Subcutaneous abdominal adipose tissue (tissue), 5 donors: ENCODE results near the gene ASXL2.

ENCODE experiments used
- H3K27ac ChIP-seq: one replicate; pipeline ENCODE4 v1.7.0; 2013; ENCODE audit warnings: low read depth, mild to moderate bottlenecking, inconsistent platforms, low read length, moderate library complexity
- H3K27me3 ChIP-seq, 5 donors: one replicate each; pipeline ENCODE4 v1.7.0; 2013; ENCODE audit warnings: low read length in 5 of 5, inconsistent platforms in 1 of 5; ENCODE audit not compliant: control insufficient read depth in 5 of 5, insufficient read depth in 4 of 5
- H3K36me3 ChIP-seq, 5 donors: one replicate each; pipeline ENCODE4 v1.7.0; 2013; ENCODE audit warnings: low read length in 5 of 5; ENCODE audit not compliant: control insufficient read depth in 5 of 5, insufficient read depth in 5 of 5
- H3K4me1 ChIP-seq, 5 donors: one replicate each; pipeline ENCODE4 v1.7.0; 2013; ENCODE audit warnings: low read length in 5 of 5, mild to moderate bottlenecking in 3 of 5, moderate library complexity in 1 of 5; ENCODE audit not compliant: control insufficient read depth in 5 of 5, insufficient read depth in 5 of 5
- H3K4me3 ChIP-seq, 5 donors: one replicate each; pipeline ENCODE4 v1.7.0; 2013; ENCODE audit warnings: low read length in 5 of 5, low read depth in 1 of 5
- H3K9ac ChIP-seq, 5 donors: one replicate each; pipeline ENCODE4 v1.7.0; 2013; ENCODE audit warnings: low read length in 5 of 5, mild to moderate bottlenecking in 4 of 5, moderate library complexity in 3 of 5
- H3K9me3 ChIP-seq, 5 donors: one replicate each; pipeline ENCODE4 v1.7.0; 2013; ENCODE audit warnings: low read length in 5 of 5; ENCODE audit not compliant: control insufficient read depth in 5 of 5
- donor health status: healthy.
- donor health status: healthy.
- donor health status: healthy.
- donor health status: healthy.
- donor health status: healthy.

ASXL2 gene

GRCh38 chr2:25894135-25894830 is 16.0 kb upstream of the ASXL2 start:
- Histone ChIP-seq H3K27ac (no peak overlapping the region), H3K9ac (no peak overlapping the region), H3K9me3 (no peaks in the 10 kb centered on the region), H3K27me3 (no peaks in the 10 kb centered on the region), H3K4me3 (no peak overlapping the region), H3K4me1 (no peaks in the 10 kb centered on the region), H3K36me3 (no peaks in the 10 kb centered on the region)

GRCh38 chr2:25891672-25892071 is 13.4 kb upstream of the ASXL2 start:
- no peaks in the 10 kb centered on the region for H3K27me3 ChIP-seq
- no peaks in the 10 kb centered on the region for H3K9me3 ChIP-seq
- no peaks in the 10 kb centered on the region for H3K36me3 ChIP-seq
- no peak overlapping the region for H3K27ac ChIP-seq
- H3K4me1 ChIP-seq, result no peaks in the 10 kb centered on the region
- no peak overlapping the region for H3K9ac ChIP-seq
- H3K4me3 ChIP-seq, result no peak overlapping the region

- Histone ChIP-seq H3K36me3 (no peaks in the 10 kb centered on the region), H3K9ac (no peak overlapping the region), H3K4me3 (no peak overlapping the region), H3K27ac (no peak overlapping the region), H3K4me1 (no peaks in the 10 kb centered on the region), H3K27me3 (peaks cover 0 to 4% (median 3%) of the 10 kb centered on the region in 5 donors), H3K9me3 (no peaks in the 10 kb centered on the region)
Observed at GRCh38 chr2:25887624-25888242, 9.4 kb upstream of the ASXL2 start.

GRCh38 chr2:25885933-25886332 is 7.6 kb upstream of the ASXL2 start:
- H3K27me3 ChIP-seq, result peaks cover 0 to 6% (median 4%) of the 10 kb centered on the region in 5 donors
- no peaks in the 10 kb centered on the region for H3K4me1 ChIP-seq
- H3K9me3 ChIP-seq, result no peaks in the 10 kb centered on the region
- no peak overlapping the region for H3K4me3 ChIP-seq
- no peak overlapping the region for H3K9ac ChIP-seq
- no peaks in the 10 kb centered on the region for H3K36me3 ChIP-seq
- no peak overlapping the region for H3K27ac ChIP-seq

- peaks cover 0 to 12% (median 10%) of the 10 kb centered on the region in 5 donors for H3K4me1 ChIP-seq
- H3K36me3 ChIP-seq, result no peaks in the 10 kb centered on the region
- peaks cover 0 to 6% (median 4%) of the 10 kb centered on the region in 5 donors for H3K27me3 ChIP-seq
- no peak overlapping the region for H3K27ac ChIP-seq
- H3K4me3 ChIP-seq, result no peak overlapping the region
- H3K9me3 ChIP-seq, result no peaks in the 10 kb centered on the region
- H3K9ac ChIP-seq, result no peak overlapping the region
Observed at GRCh38 chr2:25881764-25882163, 3.5 kb upstream of the ASXL2 start.

- Histone ChIP-seq H3K27ac (peak overlapping the region; percentile 64), H3K4me1 (peaks cover 0 to 26% (median 20%) of the 10 kb centered on the region in 5 donors), H3K27me3 (peaks cover 0 to 6% (median 4%) of the 10 kb centered on the region in 5 donors), H3K4me3 (peak overlapping the region; percentile 62 to 96 (median 82)), H3K9ac (peak overlapping the region in 2 of 5 donors; percentile 44 to 46), H3K36me3 (peaks cover 0 to 3% (median 0%) of the 10 kb centered on the region in 5 donors), H3K9me3 (no peaks in the 10 kb centered on the region)
Observed at GRCh38 chr2:25879133-25879730, 945 bp upstream of the ASXL2 start.

- H3K36me3 ChIP-seq, result peaks cover 0 to 7% (median 0%) of the 10 kb centered on the region in 5 donors
- peak overlapping the region; percentile 73 to 97 (median 87) for H3K9ac ChIP-seq
- peak overlapping the region; percentile 97 for H3K27ac ChIP-seq
- H3K27me3 ChIP-seq, result peaks cover 0 to 4% (median 0%) of the 10 kb centered on the region in 5 donors
- peaks cover 0 to 26% (median 20%) of the 10 kb centered on the region in 5 donors for H3K4me1 ChIP-seq
- H3K4me3 ChIP-seq, result peak overlapping the region; percentile 80 to 96 (median 93)
- no peaks in the 10 kb centered on the region for H3K9me3 ChIP-seq
Observed at GRCh38 chr2:25877431-25878360, 591 bp downstream of the ASXL2 start.

GRCh38 chr2:25872134-25872533 is 6.2 kb downstream of the ASXL2 start:
- Histone ChIP-seq H3K9me3 (no peaks in the 10 kb centered on the region), H3K27me3 (no peaks in the 10 kb centered on the region), H3K4me1 (peaks cover 0 to 19% (median 12%) of the 10 kb centered on the region in 5 donors), H3K27ac (no peak overlapping the region), H3K36me3 (peaks cover 0 to 17% (median 4%) of the 10 kb centered on the region in 5 donors), H3K9ac (no peak overlapping the region), H3K4me3 (no peak overlapping the region)

- Histone ChIP-seq H3K4me3 (no peak overlapping the region), H3K4me1 (no peaks in the 10 kb centered on the region), H3K9ac (no peak overlapping the region), H3K27me3 (no peaks in the 10 kb centered on the region), H3K27ac (no peak overlapping the region), H3K36me3 (peaks cover 0 to 12% (median 4%) of the 10 kb centered on the region in 5 donors), H3K9me3 (no peaks in the 10 kb centered on the region)
Observed at GRCh38 chr2:25867396-25868003, 10.8 kb downstream of the ASXL2 start.
